Activated naive CD8-positive, alpha-beta T cell treated with anti-CD3 and anti-CD28 coated beads, Interleukin-2, amount 50 U/mL, for 24 hours (primary cell): ENCODE results near the gene ARHGDIG.
"Not testable (repeated sequence)": the region's sequence is repeated elsewhere in the genome, so short reads cannot be mapped to it uniquely, and the experiment has no call there.

Experiments used
- ATAC-seq: fragments of 150-1000 bp; cut with Tn5 transposase; one replicate; pipeline ENCODE4 v1.10.0; 2021
- DNase-seq: peaks from one replicate; pipeline ENCODE4 v3.0.0; 2021
- H3K27ac Mint-ChIP-seq: one replicate; pipeline ENCODE4 v1.8.0; 2021; ENCODE audit warnings: mild to moderate bottlenecking, mixed read lengths
- H3K27me3 Mint-ChIP-seq: one replicate; pipeline ENCODE4 v1.8.0; 2021; ENCODE audit warnings: mixed read lengths
- H3K36me3 Mint-ChIP-seq: one replicate; pipeline ENCODE4 v1.8.0; 2021; ENCODE audit warnings: low read depth, mixed read lengths
- H3K4me1 Mint-ChIP-seq: one replicate; pipeline ENCODE4 v1.8.0; 2021; ENCODE audit warnings: mixed read lengths
- H3K4me3 Mint-ChIP-seq: one replicate; pipeline ENCODE4 v1.8.0; 2021; ENCODE audit warnings: mild to moderate bottlenecking, moderate library complexity, mixed read lengths
- H3K9me3 Mint-ChIP-seq: one replicate; pipeline ENCODE4 v1.8.0; 2021; ENCODE audit warnings: mixed read lengths

Gene ARHGDIG

DNA sequence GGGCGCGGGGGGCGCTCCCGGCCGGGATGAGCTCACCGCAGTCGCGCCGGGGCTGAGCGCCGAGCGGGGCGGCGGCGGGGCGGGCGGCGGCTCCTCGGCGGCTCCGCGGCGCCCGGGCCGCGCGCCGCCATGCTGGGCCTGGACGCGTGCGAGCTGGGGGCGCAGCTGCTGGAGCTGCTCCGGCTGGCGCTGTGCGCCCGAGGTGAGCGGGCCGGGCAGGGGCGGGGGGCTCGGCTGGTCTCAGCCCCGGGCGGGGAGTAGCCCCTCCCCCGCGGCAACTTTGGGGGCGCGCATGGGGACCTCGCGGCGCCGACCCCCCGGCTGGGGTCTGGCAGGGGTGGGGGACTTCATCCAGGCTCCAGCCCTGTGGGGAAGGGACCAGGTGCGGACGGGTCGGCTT is at the start of gene ARHGDIG:
TSS of gene ARHGDIG (plus strand) at position 40 of the 400 bp plus-strand sequence. CDS start at position 130, 90 bp downstream.
- Mint-ChIP-seq H3K36me3 (no peaks in the 10 kb centered on the region), H3K9me3 (no peaks in the 10 kb centered on the region), H3K4me3 (no peak within 1 kb of the TSS), H3K27me3 (peaks cover 17% of the 10 kb centered on the region), H3K4me1 (peaks cover 9% of the 10 kb centered on the region), H3K27ac (no peak within 1 kb of the TSS)
- ATAC-seq (peak; percentile 10), DNase-seq (no peak)

DNA sequence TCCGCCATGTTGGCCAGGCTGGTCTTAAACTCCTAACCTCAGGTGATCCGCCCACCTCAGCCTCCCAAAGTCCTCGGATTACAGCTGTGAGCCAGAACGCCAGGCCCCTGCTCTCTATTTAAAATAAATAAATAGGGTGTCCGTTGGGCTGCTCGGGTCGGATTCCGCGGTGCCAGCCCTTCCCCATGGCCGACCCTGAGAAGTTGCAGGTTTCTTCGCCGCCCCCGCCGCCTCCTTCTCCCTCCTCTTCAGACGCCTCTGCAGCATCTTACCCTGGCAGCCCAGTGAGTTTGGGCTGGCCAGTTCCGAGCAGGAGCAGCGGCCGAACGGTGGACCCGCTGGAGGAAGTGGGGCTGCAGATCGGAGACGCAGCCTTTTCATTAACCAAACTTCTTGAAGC is 49.4 kb upstream of the ARHGDIG start:
- Mint-ChIP-seq H3K27ac (no peak overlapping the region), H3K27me3 (peaks cover 2% of the 10 kb centered on the region), H3K4me1 (peaks cover 44% of the 10 kb centered on the region), H3K36me3 (peaks cover 25% of the 10 kb centered on the region), H3K9me3 (no peaks in the 10 kb centered on the region), H3K4me3 (no peak overlapping the region)
- no peak for ATAC-seq
- DNase-seq: no peak

DNA sequence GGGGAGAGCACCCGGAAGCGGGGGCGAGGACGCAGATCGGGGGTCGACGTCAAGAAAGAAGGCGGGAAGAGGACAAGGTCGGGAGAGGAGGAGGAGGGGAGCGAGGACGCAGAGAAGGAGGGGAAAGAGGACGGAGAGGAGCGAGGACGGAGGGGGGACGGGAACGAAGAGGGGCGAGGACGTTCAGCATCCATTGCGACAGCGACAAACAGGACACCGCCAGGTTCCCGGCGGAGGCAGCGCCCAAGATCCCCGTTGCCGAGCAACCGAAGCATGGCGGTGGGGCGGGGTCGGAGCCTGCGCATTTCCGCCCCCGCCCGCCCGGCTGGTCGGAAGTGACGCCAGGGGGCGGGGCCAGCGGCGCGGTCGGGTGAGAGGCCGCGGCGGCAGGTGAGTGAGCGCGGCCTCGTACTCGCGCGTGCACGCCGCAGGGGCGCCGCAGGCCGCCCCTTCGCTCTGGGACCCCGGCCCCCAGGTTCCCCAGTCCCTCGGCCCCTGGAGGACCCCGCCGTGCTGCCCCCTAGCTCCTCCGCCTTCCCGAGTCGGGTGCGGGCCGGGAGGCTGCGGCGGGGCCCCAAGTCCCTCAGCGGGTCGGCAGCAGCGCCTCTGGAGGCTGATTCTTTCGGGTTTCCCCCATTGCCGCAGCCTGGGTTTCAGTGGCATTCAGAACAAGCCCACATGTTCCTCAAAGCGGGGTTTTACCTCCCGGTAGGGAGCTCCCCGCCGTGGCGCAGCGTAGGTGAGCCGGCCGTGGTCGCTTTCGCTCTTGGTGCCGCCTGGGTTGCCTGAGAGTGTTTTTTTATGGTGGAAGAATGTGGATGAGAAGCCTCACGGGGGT is 45.7 kb upstream of the ARHGDIG start, which contains the start of gene FAM234A:
TSS of gene FAM234A (plus strand) at position 354 of the 838 bp plus-strand sequence. CDS start 19,593 bp downstream, outside the sequence.
- no peaks in the 10 kb centered on the region for H3K9me3 Mint-ChIP-seq
- ATAC-seq (peak; percentile 91), DNase-seq (peak; percentile 97)
- peak within 1 kb of the TSS; percentile 86 for H3K4me3 Mint-ChIP-seq
- H3K27ac Mint-ChIP-seq: peak within 1 kb of the TSS; percentile 100
- peaks cover 28% of the 10 kb centered on the region for H3K4me1 Mint-ChIP-seq
- peaks cover 4% of the 10 kb centered on the region for H3K36me3 Mint-ChIP-seq
- H3K27me3 Mint-ChIP-seq: peaks cover 2% of the 10 kb centered on the region

DNA sequence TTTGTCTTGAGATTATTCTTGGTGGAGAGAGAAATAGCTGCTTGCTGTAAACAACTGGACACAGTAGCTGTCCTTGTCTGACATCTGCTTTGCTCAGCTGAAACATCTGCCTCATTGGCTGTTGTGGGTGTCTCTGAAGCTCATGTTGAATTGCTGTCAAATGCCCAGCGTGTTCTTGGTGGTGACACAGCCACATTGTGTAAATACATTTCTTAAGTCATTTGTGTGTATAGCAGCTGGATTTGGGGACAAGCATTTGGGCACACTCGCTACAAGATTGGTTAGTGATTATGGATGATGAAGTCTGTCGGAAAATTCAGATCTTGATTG is 40.5 kb upstream of the ARHGDIG start:
- ATAC-seq (no peak), DNase-seq (no peak)
- H3K4me3 Mint-ChIP-seq: no peak overlapping the region
- H3K27me3 Mint-ChIP-seq: no peaks in the 10 kb centered on the region
- peaks cover 34% of the 10 kb centered on the region for H3K4me1 Mint-ChIP-seq
- no peaks in the 10 kb centered on the region for H3K9me3 Mint-ChIP-seq
- peak overlapping the region; percentile 19 for H3K27ac Mint-ChIP-seq
- peaks cover 4% of the 10 kb centered on the region for H3K36me3 Mint-ChIP-seq

DNA sequence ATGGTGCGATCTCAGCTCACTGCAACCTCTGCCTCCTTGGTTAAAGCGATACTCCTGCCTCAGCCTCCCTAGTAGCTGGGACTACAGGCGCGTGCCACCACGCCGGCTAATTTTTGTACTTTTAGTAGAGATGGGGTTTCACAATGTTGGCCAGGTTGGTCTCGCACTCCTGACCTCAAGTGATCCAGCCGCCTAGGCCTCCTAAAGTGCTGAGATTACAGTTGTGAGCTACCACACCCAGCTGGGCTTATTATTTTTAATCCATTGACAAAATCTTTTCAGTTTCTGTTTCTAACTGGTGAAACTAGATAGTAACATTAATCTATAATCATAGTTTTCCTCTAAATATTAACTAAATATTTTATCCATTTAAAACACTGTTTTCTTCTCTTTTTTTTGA is 39.8 kb upstream of the ARHGDIG start:
- Mint-ChIP-seq H3K36me3 (peaks cover 4% of the 10 kb centered on the region), H3K27ac (no peak overlapping the region), H3K4me3 (no peak overlapping the region), H3K27me3 (no peaks in the 10 kb centered on the region), H3K4me1 (peaks cover 28% of the 10 kb centered on the region), H3K9me3 (no peaks in the 10 kb centered on the region)
- no peak for ATAC-seq
- no peak for DNase-seq

DNA sequence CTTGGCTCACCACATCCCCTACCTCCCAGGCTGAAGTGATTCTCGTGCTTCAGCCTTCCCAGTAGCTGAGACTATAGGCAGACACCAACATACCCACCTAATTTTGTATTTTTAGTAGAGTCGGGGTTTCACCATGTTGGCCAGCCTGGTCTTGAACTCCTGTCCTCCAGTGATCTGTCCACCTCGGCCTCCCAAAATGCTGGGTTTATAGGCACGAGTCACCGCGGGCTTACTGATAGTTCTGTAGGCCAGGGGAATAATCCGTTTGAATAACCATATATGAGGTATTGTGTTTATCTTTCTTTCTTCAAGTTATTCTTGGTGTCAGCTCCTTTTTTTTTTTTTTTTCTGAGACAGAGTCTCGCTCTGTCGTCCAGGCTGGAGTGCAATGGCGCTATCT is 38.1 kb upstream of the ARHGDIG start:
- ATAC-seq (no peak), DNase-seq (no peak)
- H3K27ac Mint-ChIP-seq: no peak overlapping the region
- H3K4me1 Mint-ChIP-seq: peaks cover 23% of the 10 kb centered on the region
- H3K4me3 Mint-ChIP-seq: no peak overlapping the region
- H3K9me3 Mint-ChIP-seq: no peaks in the 10 kb centered on the region
- H3K36me3 Mint-ChIP-seq: peaks cover under 1% of the 10 kb centered on the region
- H3K27me3 Mint-ChIP-seq: no peaks in the 10 kb centered on the region

DNA sequence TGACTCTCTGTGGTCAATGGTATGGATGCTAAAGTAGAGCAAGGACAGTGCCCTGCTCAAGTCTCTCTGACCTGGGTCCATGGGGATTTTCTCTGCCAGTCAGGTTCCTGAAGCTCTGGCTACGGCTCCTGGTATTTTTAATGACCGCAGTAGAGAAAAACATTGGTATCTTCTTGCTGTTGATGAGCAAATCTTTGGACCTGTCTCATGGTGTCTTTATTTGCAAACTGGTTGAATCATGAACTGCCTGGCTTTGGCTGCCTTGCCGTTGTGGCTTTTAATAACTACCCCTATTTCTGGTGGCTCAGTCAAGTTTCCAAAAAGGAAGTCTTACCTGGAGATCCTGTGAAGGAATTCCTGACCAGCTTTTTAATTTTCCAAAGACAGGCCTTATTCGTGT is 37.0 kb upstream of the ARHGDIG start:
- H3K4me3 Mint-ChIP-seq: no peak overlapping the region
- no peaks in the 10 kb centered on the region for H3K9me3 Mint-ChIP-seq
- H3K27me3 Mint-ChIP-seq: no peaks in the 10 kb centered on the region
- peaks cover 19% of the 10 kb centered on the region for H3K4me1 Mint-ChIP-seq
- no peak overlapping the region for H3K27ac Mint-ChIP-seq
- no peak for ATAC-seq
- no peak for DNase-seq
- H3K36me3 Mint-ChIP-seq: no peaks in the 10 kb centered on the region

DNA sequence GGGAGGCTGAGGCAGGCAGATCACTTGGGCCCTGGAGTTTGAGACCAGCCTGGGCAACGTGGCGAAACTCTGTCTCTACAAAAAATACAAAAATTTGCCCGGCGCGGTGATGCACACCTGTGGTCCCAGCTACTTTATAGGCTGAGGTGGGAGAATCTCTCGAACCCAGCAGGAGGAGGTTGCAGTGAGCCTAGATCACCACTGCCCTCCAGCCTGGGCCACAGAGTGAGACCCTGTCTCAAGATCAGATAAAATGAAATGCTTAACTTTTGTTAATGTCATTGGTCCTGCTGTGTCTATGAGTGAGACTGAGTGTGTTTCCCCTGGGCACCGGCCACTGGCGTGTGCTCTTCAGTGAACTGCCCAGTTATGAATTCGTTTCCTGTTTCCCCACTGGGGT is 35.3 kb upstream of the ARHGDIG start:
- Mint-ChIP-seq H3K4me1 (peaks cover 14% of the 10 kb centered on the region), H3K36me3 (no peaks in the 10 kb centered on the region), H3K27me3 (no peaks in the 10 kb centered on the region), H3K27ac (no peak overlapping the region), H3K4me3 (no peak overlapping the region), H3K9me3 (no peaks in the 10 kb centered on the region)
- DNase-seq (no peak), ATAC-seq (no peak)

DNA sequence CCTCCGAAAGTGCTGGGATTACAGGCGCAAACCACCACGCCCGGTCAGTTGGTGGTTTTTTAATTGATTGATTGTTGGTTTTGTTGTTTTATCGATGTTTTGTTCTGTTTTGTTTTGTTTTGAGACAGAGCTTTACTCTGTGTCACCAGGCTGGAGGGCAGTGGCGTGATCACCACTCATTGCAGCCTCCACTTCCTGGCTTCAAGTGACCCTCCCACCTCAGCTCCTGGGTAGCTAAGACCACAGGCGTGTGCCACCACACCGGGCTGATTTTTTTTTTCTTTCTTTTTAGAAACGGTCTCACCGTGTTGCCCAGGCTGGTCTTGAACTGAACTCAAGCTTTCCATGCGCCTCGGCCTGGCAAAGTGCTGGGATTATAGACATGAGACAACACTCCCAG is 33.4 kb upstream of the ARHGDIG start:
- Mint-ChIP-seq H3K4me3 (no peak overlapping the region), H3K9me3 (no peaks in the 10 kb centered on the region), H3K27me3 (no peaks in the 10 kb centered on the region), H3K36me3 (peaks cover 3% of the 10 kb centered on the region), H3K27ac (no peak overlapping the region), H3K4me1 (peaks cover 9% of the 10 kb centered on the region)
- ATAC-seq (no peak), DNase-seq (no peak)

DNA sequence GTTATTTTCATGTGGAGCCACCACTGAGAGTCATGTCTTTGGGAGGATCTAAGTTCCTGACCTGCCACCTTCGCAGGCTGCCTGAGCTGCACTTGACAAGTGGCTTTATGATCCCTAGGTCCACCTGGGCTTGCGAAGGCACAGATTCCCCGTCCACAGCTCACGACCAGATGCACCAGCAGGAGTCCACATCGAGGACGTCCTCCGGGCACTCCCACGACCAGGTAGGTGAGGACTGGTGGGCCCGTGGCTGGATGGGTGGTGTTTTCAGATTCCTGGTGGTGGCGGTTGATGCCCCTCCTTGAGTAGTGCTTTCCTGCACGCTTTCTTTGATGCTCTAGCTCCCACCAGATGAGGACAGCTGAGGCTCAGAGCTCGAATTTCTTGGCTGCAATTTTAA is 31.0 kb upstream of the ARHGDIG start:
- no peaks in the 10 kb centered on the region for H3K27me3 Mint-ChIP-seq
- H3K4me1 Mint-ChIP-seq: peaks cover 26% of the 10 kb centered on the region
- H3K9me3 Mint-ChIP-seq: no peaks in the 10 kb centered on the region
- H3K36me3 Mint-ChIP-seq: peaks cover 3% of the 10 kb centered on the region
- ATAC-seq (no peak), DNase-seq (no peak)
- H3K4me3 Mint-ChIP-seq: no peak overlapping the region
- H3K27ac Mint-ChIP-seq: no peak overlapping the region

DNA sequence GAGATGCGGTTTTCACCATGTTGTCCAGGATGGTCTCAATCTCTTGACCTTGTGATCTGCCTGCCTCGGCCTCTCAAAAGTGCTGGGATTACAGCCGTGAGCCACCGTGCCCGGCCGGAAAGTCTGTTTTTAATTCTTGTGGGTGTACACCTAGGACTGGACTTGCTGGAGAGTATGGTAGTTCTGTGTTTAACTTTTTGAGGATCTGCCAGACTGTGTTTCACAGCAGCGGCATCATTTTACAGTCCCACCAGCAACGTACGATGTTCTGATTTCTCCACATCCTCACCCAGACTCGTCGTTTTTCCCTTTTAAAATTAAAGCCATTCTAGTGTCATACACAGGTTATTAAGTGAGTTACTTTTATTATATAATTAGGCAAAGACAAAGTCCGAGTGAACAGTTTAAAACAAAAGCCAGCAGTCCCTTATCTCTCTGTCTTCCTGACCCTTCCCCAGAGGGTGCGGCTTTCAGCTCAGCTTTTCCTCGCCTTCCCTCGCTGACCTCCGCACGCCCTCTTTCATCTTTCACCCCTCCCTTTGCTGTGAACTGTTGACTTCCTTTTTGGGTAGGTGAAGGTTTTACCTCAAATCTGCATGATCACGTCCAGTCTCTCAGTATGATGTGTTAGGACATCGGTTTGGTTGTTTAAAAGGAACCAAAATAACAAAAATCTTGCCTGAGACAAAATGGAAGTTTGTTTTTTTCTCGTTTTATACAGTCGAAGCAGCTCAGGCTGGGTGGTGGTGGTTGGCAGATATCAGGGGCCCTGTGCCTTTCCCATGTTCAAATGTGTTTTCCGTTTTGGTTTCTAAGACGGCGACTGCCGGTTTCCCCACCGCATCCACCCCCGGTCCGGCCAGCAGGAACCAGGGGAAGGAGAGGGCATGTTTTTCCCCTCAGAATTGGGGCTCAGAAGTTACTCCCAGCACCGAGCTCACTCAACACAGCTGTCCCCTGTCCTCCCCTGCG is 27.7 kb upstream of the ARHGDIG start:
- Mint-ChIP-seq H3K4me3 (peak overlapping the region; percentile 76), H3K36me3 (peaks cover 12% of the 10 kb centered on the region), H3K27me3 (no peaks in the 10 kb centered on the region), H3K9me3 (no peaks in the 10 kb centered on the region), H3K4me1 (peaks cover 26% of the 10 kb centered on the region), H3K27ac (peak overlapping the region; percentile 80)
- peak; percentile 80 for ATAC-seq
- peak; percentile 55 for DNase-seq

DNA sequence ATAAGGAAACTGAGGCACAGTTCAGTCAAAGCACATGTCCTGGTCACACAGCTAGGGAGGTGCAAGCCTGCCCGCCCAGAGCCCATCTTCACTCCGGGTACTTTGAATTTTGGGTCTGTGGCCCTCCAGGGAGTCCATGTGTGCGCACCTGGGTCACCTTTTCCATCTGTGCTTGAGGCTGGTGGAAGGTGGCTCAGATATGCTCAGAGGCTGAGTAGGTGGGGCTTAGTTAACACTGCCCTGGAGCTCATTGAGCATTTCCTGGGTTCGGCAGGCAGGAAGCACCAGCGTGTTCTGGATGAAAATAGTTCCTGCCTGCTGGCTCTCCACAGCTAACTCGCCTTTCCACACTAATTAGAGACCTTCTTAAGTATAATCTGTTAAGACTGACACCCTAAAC is 26.6 kb upstream of the ARHGDIG start:
- Mint-ChIP-seq H3K27ac (no peak overlapping the region), H3K9me3 (no peaks in the 10 kb centered on the region)
- ATAC-seq: no peak

DNA sequence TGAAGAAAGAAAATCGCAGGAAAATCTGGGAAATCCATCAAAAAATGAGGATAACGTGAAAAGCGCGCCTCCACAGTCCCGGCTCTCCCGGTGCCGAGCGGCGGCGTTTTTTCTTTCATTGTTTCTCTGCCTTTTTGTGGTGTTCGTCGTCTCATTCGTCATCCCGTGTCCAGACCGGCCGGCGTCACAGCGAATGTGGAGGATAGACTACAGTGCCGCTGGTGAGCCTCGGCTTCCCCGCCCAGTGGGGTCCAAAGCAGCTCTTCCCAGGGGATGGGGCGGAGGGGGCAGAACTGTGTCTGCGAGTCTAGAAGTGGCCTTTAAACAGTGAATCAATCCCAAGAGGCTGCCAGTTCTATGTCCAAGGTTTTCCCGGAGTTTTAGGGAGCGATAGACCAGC is 25.9 kb upstream of the ARHGDIG start:
- peaks cover 12% of the 10 kb centered on the region for H3K36me3 Mint-ChIP-seq
- H3K4me3 Mint-ChIP-seq: no peak overlapping the region
- no peaks in the 10 kb centered on the region for H3K27me3 Mint-ChIP-seq
- no peak for DNase-seq
- no peaks in the 10 kb centered on the region for H3K9me3 Mint-ChIP-seq
- ATAC-seq: no peak
- peaks cover 31% of the 10 kb centered on the region for H3K4me1 Mint-ChIP-seq
- H3K27ac Mint-ChIP-seq: no peak overlapping the region

More for the DNA sequence above, 26.6 kb upstream of the ARHGDIG start:
- H3K4me1 Mint-ChIP-seq: peaks cover 26% of the 10 kb centered on the region
- peak overlapping the region; percentile 34 for H3K4me3 Mint-ChIP-seq
- peaks cover 12% of the 10 kb centered on the region for H3K36me3 Mint-ChIP-seq
- no peak for DNase-seq
- no peaks in the 10 kb centered on the region for H3K27me3 Mint-ChIP-seq

DNA sequence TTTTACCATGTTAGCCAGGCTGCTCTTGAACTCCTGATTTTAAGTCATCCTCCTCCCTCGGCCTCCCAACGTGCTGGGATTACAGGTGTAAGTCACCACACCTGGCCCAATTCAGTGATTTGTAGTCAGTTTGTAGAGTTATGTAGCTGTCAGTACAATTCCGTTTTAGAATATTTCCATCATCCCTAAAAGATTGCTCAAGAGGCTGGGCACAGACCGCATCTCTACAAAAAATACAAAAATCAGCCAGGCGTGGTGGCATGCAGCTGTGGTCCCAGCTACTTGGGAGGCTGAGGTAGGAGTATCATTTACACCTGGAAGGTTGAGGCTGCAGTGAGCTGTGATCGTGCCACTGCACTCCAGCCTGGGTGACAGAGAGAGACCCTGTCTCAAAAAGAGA is 25.2 kb upstream of the ARHGDIG start:
- Mint-ChIP-seq H3K36me3 (peaks cover 12% of the 10 kb centered on the region), H3K9me3 (no peaks in the 10 kb centered on the region), H3K27me3 (no peaks in the 10 kb centered on the region), H3K4me3 (no peak overlapping the region), H3K27ac (no peak overlapping the region), H3K4me1 (peaks cover 29% of the 10 kb centered on the region)
- DNase-seq (no peak), ATAC-seq (no peak)

DNA sequence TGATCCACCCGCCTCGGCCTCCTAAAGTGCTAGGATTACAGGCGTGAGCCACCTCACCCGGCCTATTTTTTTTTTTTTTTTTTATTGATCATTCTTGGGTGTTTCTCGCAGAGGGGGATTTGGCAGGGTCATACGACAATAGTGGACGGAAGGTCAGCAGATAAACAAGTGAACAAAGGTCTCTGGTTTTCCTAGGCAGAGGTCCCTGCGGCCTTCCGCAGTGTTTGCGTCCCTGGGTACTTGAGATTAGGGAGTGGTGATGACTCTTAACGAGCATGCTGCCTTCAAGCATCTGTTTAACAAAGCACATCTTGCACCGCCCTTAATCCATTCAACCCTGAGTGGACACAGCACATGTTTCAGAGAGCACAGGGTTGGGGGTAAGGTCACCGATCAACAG is 22.3 kb upstream of the ARHGDIG start:
- H3K27ac Mint-ChIP-seq, DNase-seq, H3K36me3 Mint-ChIP-seq, H3K9me3 Mint-ChIP-seq, ATAC-seq, H3K4me3 Mint-ChIP-seq, H3K27me3 Mint-ChIP-seq: not testable (repeated sequence)
- peaks cover 14% of the 10 kb centered on the region for H3K4me1 Mint-ChIP-seq
